ENCODE data around the gene SPRN. TPM values are rescaled to one million over a fixed set of nuclear protein-coding genes. Genes with fewer than 3 reads are reported as not detected.

The SPRN gene
- total RNA-seq, 1 donor from 2014 or later: not detected

DNA sequence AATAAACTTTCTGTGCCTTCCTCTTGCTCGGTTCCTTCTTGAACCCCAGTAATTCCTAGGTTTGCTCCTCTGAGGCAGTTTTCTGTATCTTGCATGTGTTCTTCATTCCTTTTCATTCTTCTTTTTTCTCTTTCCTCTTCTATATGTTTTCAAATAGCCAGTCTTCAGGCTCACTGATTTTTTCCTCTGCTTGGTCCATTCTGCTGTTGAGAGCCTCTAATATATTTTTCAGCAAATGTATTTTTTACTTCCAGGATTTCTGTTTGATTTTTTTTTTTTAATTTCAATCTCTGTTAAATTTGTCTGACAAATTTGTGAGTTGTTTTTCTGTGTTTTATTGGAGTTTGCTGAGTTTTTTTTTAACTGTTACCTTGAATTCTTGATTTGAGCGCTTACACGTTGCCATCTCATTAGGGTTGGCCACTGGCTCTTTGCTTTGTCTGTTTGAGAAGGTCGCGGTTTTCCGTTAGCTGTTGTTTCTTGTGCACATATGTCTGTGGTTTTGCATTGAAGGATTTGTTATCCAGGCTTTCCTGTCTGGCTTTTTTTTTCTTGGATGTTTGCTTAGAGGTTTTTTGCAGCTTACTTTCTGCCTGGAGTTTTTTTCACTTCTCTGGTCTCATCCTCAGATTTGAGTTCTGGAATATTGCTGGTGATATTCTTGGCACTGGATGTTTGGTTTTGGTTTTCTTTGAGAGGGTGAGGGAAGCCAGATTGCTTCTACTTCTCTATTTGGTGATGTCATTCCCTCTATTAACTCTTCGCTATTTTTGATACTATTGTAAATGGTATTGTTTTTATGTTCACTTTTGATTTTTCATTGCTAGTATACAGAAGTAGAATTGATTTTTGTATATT is 12.7 kb downstream of the SPRN start:
- DNase-seq (ENCODE audit: low read depth in 2 of 2): no peak

DNA sequence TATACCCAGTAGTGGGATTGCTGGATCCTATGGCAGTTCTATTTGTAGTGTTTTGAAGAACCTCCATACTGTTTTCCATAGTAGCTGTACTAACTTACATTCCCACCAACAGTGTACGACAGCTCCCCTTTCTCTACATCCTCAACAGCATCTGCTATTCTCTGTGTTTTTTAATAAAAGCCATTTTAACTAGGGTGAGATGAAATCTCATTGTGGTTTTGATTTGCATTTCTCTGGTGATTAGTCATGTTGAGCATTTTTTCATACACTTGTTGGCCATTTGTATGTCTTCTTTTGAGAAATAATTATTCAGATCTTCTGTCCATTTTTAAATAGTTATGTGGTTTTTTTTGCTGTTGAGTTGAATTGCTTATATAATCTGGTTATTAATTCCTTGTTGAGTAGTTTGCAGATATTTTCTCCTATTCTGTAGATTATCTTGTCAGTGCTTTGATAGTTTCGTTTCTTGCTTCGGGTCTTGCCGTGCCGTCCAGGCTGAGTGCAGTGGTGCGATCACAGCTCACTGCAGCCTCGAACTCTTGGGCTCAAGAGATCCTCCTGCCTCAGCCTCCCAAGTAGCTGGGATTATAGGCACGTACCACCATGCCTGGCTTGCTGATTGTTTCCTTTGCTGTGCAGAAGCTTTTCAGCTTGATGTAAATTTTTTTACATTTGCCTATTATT is 18.4 kb downstream of the SPRN start:
- DNase-seq (ENCODE audit: low read depth in 2 of 2): no peak

DNA sequence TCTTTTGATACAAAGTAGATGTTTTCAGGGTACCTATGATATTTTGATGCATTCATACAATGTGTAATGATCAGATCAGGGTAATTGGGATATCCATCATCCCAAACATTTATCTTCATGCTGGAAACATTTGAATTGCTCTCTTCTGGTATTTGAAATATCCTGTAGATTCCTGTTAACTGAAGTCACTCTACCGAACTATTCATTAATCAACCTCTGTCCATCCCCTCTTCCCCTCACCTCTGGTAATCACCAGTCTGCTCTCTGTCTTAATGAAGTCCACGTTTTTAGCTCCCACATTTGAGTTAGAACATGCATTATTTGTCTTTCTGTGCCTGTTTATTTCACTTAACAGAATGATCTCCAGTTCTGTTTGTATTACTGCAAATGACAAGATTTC is 19.2 kb downstream of the SPRN start:
- DNase-seq (ENCODE audit: low read depth in 2 of 2): no peak

DNA sequence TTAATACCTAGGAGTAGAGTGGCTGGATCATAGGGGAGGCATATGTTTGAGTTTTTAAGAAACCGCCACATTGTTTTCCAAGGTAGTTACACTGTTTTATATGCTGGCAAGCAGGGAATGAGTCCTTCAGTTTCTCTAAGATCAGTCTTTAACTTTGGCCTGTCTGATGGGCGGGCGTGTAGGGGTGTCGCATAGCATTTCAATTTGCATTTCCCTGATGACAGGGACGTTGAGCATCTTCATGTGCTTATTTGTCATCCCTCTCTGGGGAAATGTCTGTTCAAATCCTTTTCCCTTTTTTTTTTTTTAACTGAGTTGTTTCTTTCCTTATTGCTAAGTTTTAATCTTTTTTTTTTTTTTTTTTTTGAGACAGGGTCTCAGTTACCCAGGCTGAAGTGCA is 20.6 kb downstream of the SPRN start:
- no peak for DNase-seq (ENCODE audit: low read depth in 2 of 2)

DNA sequence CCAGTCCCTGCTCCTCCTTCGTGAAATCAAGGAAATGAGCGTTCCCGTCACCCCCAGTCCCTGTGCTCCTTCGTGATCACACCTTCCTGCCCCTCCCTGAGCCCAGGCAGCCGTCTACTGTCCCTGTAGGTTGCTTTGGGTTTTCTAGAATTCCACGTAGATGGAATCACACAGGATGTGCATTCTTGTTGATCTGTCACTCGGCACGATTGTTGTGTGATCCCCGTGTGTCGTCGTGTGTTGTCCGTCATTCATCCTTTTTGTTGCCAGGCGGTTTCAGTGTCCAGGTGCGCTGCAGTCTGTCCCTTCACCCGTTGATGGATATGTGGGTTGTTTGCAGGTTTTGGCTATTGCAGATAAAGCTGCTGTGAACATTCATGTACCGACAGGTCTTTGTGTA is 21.1 kb downstream of the SPRN start:
- DNase-seq (ENCODE audit: low read depth in 2 of 2): no peak

DNA sequence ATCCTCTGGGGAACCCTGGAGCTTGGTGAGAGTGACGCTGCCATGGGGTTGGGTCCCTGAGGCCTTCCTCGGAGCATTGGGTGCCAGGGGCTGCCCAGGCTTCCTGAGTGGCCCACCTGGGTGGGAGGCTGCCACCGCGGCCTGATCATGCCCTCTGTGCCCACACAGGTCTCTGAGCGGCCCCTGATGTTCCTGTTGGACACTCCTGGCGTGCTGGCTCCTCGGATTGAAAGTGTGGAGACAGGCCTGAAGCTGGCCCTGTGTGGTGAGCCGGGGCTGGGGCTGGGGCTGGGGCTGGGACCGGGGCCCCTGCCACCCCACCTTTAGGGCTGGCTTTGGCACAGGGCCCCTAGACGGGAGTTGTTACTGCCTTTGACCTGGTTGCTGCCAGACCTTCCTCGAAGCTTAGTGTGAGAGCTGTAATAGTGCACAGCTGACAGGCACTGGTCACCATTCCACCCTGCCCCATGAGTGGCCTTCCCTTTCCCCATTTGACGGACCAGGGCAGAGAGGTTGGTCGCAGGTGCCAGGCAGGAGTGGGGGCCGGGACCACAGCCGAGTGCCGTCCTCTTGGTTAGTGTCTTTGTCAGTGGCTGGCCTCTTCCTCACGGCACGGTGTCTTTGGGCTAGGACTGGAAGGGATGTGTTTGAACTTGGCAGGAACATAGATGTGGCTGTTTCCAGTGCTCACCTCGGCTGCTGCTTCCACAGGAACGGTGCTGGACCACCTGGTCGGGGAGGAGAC is 22.3 kb downstream of the SPRN start:
- DNase-seq (ENCODE audit: low read depth in 2 of 2): no peak

DNA sequence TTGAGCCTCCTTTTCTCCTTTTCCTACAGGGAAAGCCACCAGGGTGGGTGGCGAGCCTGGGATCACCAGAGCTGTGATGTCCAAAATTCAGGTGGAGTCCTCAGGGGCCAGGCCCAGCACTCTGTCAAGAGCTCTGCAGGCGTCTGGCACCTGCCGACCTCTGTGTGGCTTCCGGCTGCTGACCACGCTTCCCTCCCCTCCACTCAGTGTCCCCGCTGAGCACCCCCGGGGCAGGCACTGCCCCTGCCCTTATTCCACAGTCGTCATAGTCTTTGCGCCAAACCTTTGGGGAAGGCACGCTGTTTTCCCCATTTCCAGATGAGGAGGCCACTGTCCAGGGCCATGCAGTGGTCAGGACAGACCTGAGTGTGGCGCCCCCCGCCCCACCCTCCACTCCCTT is 22.9 kb downstream of the SPRN start:
- DNase-seq (ENCODE audit: low read depth in 2 of 2): no peak

DNA sequence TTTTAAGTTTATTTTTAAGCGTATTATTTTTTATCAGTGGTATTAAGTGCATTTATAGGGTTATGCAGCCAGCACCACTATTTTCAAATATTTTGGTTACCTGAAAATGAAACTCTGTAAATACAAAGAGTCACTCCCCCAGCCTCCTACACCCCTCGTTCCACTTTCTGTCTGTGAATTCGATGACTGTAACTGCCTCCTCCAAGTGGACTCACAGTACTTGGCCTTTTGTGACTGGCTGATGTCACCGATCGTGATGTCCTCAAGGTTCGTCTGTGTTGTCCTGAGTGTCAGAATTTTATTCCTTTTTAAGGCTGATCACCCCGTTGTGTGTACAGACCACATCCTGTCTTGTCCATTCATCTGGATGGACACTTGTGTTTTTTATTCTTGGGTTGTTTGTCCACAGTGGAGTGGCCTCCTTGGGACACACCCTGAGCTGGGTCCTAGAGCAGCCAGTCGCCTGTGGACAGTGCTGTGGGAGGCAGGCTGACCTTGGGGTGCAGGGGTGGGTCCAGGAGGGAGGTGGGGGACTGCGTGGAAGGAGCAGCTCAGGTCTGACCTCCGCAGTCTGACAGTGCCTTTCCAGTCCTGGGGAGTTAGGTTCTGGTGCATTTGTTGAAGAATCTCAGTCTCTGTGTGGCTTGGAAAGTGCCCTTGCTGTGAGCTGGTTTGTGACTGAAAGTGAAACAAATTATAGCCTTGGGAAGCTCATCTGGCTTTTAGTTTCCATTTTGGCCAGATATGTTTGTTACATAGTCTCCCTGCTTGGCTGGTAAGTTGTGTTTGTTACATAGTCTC is 23.6 kb downstream of the SPRN start:
- DNase-seq (ENCODE audit: low read depth in 2 of 2): no peak

DNA sequence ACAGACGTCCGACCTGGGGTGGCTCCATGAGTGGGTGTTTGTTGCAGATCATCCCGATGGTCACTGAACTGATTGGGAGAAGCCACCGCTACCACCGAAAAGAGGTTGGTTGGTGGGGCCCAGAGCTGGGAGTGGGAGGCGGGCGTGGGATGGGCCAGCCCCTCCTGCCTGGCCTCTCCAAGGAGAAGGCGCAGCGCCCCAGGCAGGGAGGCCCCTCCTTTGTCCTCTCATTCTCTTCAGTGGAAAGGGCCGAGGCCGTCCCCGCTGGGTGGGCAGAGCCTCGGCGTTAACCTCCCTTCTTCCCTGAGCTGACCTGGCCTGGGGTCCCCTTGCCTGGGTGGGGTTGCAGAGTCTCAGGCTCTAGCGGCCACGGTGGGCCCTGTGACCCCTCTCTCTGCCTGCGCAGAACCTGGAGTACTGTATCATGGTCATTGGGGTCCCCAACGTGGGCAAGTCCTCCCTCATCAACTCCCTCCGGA is 25.3 kb downstream of the SPRN start:
- no peak for DNase-seq (ENCODE audit: low read depth in 2 of 2)

DNA sequence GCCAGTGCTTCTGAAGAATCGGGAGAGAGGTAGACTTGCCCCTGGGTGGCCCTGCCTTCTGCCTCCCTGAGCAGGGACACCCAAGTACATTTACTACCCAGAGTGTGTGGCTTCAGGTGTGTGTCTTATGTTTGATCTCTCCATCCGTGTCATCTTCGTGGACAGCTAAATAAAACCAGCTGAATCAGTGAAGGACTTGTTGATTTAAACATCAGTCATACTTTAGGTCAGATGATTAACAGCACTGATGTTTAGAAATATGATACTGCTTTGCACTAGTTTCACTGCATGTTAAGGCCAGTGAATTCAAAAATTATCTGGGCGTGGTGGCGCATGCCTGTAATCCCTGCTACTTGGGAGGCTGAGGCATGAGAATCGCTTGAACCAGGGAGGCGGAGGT is 26.5 kb downstream of the SPRN start:
- DNase-seq (ENCODE audit: low read depth in 2 of 2): no peak

DNA sequence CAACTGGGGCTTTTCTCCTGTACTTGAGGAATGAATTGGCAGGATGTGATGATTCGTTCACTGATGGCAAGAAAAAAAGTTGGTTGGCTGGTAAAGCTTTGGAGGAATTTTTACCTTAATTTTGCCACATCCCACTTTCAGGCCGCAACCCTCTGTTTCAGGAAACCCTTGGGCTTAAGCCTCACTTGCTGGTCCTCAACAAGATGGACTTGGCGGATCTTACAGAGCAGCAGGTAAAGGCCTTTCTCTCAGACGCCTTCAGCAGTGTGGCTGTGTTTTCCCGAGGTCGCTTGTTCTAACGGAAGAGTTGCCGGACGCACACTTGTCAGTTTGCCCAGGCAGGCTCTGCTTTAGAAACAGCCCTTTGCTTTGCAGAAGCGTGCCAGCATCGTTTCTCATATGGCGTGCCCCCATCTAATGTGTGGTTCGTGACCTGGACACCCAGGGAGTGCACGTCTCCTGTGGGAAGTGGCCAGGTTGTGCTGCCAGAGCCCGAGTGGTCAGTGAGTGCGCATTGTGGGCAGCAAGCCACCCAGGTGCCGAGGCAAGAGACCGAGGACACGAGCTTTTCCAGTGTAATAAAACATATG is 28.3 kb downstream of the SPRN start:
- DNase-seq (ENCODE audit: low read depth in 2 of 2): no peak

DNA sequence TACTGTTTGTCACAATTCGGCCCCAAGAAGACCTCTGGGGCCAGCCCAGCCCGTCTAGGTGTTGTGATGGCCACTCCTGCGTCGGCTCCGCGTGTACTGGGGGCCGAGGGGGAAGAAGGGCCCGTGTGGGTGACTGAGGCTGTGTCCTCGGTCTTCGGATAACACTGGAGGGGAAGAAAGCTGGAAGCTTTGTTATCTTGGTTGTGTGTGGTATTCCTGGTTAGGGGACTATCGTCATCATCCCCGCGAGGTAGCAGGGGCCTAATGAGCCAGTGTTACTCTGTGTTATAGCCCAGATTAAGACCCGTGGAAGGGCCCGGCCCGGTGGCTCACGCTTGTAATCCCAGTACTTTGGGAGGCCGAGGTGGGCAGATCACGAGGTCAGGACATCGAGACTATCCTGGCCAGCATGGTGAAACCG is 29.6 kb downstream of the SPRN start:
- DNase-seq (ENCODE audit: low read depth in 2 of 2): peak in 1 of 2 donors; percentile 16

DNA sequence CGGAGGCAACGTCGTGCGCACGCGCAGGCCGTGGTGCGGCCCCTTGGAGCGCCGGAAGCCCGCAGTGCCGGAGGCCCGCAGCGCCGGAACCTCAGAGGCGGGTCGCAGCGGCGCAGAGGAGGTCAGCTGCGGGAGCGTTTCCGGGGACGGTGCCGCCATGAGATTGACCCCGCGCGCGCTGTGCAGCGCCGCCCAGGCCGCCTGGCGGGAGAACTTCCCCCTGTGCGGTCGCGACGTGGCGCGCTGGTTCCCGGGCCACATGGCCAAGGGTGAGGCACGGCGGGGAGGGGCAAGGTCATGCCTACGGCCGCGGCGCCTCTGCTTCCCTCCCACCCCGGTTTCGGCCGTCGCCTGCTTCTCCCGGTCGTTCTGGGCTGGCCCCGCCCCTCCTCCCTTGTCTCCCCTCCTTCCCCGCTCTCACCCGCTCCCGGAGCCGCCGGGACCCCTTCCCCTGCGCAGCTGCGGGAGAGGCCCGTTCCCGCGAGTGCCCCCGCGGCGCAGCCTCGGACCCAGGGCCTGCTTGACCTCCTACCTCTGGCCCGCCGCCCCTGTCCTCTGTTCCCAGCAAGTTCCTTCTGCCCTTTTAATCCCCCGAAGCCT is 30.3 kb downstream of the SPRN start, which contains the start of gene MTG1:
MTG1 (plus strand) TSS at position 94 of the 600 bp plus-strand sequence; CDS start at position 158, 64 bp downstream.
- DNase-seq (ENCODE audit: low read depth in 2 of 2): peak; percentile 74 to 88

DNA sequence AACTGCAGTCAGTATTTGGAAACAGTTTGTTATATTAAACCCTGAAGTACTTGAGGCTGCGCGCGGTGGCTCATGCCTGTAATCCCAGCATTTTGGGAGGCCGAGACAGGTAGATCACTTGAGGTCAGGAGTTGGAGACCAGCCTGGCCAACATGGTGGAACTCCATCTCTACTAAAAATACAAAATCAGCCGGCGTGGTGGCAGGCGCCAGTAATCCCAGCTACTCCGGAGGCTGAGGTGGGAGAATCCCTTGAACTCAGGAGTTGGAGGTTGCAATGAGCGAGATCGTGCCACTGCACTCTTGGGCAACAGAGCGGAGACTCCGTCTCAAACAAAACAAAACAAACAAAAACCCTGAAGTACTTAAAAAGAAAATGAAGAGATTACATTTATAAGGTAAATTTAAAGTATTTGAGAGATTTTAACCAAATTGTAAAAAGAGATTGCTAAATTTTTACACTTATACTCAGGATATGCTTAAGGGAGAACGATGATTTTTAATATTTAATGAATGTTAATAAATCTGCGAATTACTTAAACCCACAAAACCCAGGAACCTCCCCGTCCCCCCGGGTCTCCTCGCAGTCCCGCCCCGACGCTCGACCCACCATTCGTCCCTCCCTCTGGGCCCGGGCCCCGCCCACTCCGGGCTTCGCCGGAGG is 30.9 kb downstream of the SPRN start:
- no peak for DNase-seq (ENCODE audit: low read depth in 2 of 2)

DNA sequence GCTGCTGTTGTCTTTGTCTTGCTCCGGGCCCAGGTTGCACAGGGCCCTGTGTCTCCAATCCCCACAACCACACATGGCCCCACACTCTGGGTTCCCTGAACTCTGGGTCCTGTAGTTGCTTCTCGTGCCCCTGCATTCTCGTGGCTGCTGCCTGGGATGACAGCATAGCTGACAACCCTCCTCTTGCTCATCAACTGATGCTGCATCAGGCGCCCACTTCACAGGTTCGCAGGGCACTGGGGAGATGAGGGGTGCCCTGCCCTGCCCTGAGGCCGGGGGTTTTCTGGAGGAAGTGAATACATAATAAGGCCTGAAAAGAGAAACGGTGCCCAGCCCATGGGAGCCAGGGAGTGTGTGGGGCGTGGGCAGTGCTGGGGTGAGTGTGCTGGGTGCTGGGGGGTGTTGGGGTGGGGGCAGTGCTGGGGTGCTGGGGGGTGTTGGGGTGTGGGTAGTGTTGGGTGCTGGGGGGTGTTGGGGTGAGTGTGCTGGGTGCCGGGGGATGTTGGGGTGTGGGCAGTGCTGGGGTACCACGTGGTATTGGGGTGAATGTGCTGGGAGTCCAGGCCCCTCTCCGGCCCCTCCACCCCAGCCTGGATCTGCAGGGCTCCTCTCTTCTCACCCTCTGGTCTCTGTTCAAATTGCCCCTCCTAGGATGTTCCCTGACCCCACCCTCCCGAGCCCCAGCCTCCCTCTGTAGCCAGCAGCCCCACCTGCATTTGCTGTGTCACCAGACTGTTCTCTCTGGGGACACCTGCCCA is 32.5 kb downstream of the SPRN start:
- DNase-seq (ENCODE audit: low read depth in 2 of 2): no peak

DNA sequence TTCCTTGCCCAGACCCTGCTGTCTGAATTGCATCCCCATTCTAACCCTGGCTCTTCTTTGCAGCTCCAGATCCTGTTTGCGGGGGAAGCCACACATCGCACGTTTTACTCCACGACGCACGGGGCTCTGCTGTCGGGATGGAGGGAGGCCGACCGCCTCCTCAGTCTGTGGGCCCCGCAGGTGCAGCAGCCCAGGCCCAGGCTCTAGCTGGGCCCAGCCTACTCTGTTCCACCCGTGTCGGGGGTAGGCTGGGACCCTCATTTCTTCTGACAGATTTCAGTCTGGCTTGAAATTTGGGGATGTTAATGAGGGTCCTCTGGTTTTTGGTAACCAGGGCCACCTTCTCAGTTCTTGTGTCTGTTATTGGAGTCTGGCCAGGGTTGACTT is 33.2 kb downstream of the SPRN start:
- no peak for DNase-seq (ENCODE audit: low read depth in 2 of 2)

DNA sequence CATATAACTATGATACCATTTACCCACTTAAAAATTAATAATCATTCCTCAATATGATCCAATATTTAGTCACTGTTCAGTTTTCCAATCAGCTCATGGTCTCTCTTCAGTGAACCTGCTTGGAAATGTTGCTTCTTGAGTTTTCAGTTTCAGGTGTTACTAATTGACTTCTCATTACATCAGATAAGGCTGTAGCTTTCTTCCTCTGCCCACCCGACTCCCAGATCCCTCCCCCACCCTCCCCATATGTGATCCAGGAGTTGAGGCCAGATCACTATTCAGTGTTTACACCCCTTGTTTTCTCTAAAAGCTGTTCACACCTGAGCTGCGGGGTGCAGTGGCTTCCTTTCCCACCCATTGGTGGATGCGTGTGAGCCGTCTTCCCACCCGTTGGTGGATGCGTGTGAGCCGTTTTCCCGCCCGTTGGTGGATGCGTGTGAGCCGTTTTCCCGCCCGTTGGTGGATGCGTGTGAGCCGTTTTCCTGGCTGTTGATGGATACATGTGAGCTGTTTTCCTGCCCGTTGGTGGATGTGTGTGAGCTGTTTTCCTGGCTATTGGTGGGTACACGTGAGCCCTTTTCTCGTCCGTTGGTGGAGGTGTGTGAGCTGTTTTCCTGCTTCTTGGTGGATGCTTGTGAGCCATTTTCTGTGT is 33.7 kb downstream of the SPRN start:
- peak in 1 of 2 donors; percentile 17 for DNase-seq (ENCODE audit: low read depth in 2 of 2)

DNA sequence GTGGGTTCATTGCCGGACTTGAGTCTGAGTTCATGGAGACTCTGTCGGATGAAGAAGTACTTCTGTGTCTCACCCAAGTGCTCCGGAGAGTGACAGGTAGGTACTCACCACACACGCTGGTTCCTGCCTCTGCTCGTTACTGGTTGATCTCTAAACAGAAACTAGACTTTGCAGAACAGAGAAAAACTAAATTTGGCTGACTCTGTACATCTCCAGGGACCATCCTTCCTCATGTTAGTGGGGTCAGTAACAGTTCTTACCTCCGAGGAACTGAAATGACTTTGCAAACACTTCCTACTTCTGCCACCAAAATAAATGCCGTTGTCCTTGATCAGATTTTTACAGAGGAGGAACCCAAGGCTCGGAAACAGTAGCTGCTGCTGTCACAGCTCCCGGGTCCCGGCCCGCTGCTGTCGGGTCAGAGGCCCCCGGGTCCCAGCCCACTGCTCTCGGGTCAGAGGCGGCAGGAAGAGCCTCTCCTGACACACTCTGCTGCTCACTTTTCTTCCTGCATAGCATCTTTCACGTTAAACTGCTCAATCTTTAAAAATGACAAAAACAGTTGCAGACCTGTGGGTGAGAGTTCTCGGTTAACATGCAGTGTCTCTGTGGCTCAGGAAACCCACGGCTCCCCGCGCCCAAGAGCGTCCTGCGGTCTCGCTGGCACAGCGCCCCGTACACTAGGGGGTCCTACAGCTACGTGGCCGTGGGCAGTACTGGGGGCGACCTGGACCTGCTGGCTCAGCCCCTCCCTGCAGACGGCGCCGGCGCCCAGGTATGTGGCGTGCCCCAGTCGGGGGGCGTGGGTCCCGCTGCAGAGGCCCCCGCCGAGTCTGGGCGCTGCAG is 35.2 kb downstream of the SPRN start:
- DNase-seq (ENCODE audit: low read depth in 2 of 2): no peak

Measured in dermis microvascular lymphatic vessel endothelial cell (primary cell).